ENCODE data around the gene MAT2A. TPM values are rescaled to one million over a fixed set of nuclear protein-coding genes. Genes with fewer than 3 reads are reported as not detected.

Gene MAT2A
- total and polyA plus RNA-seq, 10 of the 15 experiments (the other 5 are each of a cell fraction or from before 2014, with no cell fraction given), result 97.6 to 408 (median 290) TPM

DNA sequence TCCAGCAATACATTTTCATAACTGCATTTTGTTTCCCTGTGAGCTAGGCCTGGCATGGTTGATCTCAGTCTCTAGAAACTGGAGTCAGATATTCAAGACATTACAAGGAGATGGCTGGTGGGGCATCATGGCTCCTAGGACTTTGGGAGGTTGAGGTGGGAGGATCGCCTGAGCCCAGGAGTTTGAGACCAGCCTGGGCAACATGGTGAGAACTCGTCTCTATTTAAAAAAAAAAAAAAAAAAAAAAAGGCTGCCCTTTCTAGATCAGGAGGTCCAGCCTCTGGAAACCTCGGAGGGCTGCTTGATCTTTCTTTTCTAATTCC lies 38.1 kb downstream of the MAT2A start:
- 40% methylated on average over 2 of the region's 3 CpGs for WGBS (ENCODE audit: insufficient coverage, insufficient replicate concordance, low lambda C conversion rate, missing lambda C conversion rate)
- H3K27me3 ChIP-seq (replicated peaks in 1 of 2; ENCODE audit: control insufficient read depth in 2 of 2, insufficient read depth in 2 of 2, low read length in 1 of 2), result no peaks in the 10 kb centered on the region; a peak in 1 of 4 replicates
- in situ Hi-C loops (cut with MboI), result no loop called here
- H2AFZ ChIP-seq (ENCODE audit: control insufficient read depth, low read depth, low read length), result peak overlapping the region; percentile 61
- RAD21 ChIA-PET (ENCODE audit: unreplicated experiment), result interaction anchor here (0.7 to 1.8 kb wide), 3 partner anchors 16 to 92 kb away, joined by 3 to 9 read pairs (median 3); partner anchors contain the start of genes GGCX and RNF181
- ATAC-seq (no peak), DNase-seq (ENCODE audit: low read depth, low spot score) (no peak), FAIRE-seq (peak; percentile 38)
- CTCF ChIA-PET, result interaction anchor here (0.6 to 1.9 kb wide), 4 partner anchors 60 to 1110 kb away, joined by 3 to 6 read pairs (median 4); no protein-coding TSS in a partner anchor
- H3K36me3 ChIP-seq (ENCODE audit: control insufficient read depth in 2 of 2, insufficient read depth in 2 of 2, low read length in 1 of 2), result peaks cover 0 to 6% of the 10 kb centered on the region in 2 experiments; a peak in 2 of 4 replicates
- intact Hi-C loops (cut with micrococcal nuclease; ENCODE audit: unreplicated experiment), result no loop called here
- no TSS peak for BruUV-seq (replicated peaks)
- SMC1A ChIA-PET (ENCODE audit: uncharacterized antibody, unreplicated experiment), result interaction anchor here (0.6 to 4.4 kb wide), 7 partner anchors 10 to 502 kb away, joined by 3 to 20 read pairs (median 6); partner anchors contain the start of genes MAT2A and RNF181
- peak overlapping the region; percentile 85; the same call in 1 of the 2 replicates for H3K4me2 ChIP-seq (ENCODE audit: control insufficient read depth, insufficient read depth)
- no peaks in the 10 kb centered on the region for H3K9me3 ChIP-seq (replicated peaks; ENCODE audit: control insufficient read depth, insufficient read depth, low read length)
- no peaks in the 10 kb centered on the region for H4K20me1 ChIP-seq (ENCODE audit: control insufficient read depth, insufficient read depth)
- peak overlapping the region; percentile 82 for H3K9ac ChIP-seq (ENCODE audit: control insufficient read depth, insufficient read depth, low read length)
- peak overlapping the region; percentile 77 for H3K4me3 ChIP-seq
- POLR2A ChIA-PET, result interaction anchor here (0.6 to 4.6 kb wide), 9 partner anchors 14 to 286 kb away, joined by 3 to 57 read pairs (median 4); partner anchors contain the start of genes ELMOD3, GGCX, RETSAT and RNF181
- H3K79me2 ChIP-seq (ENCODE audit: control insufficient read depth, insufficient read depth, low read length), result peaks cover 26% of the 10 kb centered on the region
- peaks cover 13% of the 10 kb centered on the region for H3K4me1 ChIP-seq (ENCODE audit: control insufficient read depth, insufficient read depth, low read length)
- TF ChIP-seq PBX3 (IDR thresholded peaks at IDR 0.05; ENCODE audit: insufficient replicate concordance, low read depth, low read length), result no peak
- TF ChIP-seq NRF1 (conservative IDR thresholded peaks at IDR 0.05; ENCODE audit: low read depth, low read length), result no peak
- no peak for TF ChIP-seq NFIC (IDR thresholded peaks at IDR 0.05; ENCODE audit: low read depth, low read length)
- H3K27ac ChIP-seq (ENCODE audit: control insufficient read depth, insufficient read depth), result no peak overlapping the region
